ENCODE measurements around the gene GEMIN2.

GEMIN2 gene

GRCh38 chr14:39087493-39087892 lies 26.6 kb upstream of the GEMIN2 start:
- Histone ChIP-seq H3K27ac (ENCODE audit: extremely low read depth, low read depth, low read length) (no peak overlapping the region), H3K36me3 (ENCODE audit: control insufficient read depth in 2 of 2, insufficient read depth in 1 of 2, low read length in 2 of 2) (peaks cover 67 to 80% of the 10 kb centered on the region in 2 experiments), H3K9me3 (ENCODE audit: control insufficient read depth, insufficient read depth, low read depth, low read length) (no peaks in the 10 kb centered on the region), H3K4me1 (ENCODE audit: control insufficient read depth, insufficient read depth, low read length) (no peaks in the 10 kb centered on the region), H3K4me3 (ENCODE audit: low read depth, low read length) (no peak overlapping the region)
- no peak for TF ChIP-seq ZNF701 (tag by site-specific recombination; IDR thresholded peaks at IDR 0.05)
- TF ChIP-seq ZNF114 (tag by site-specific recombination; IDR thresholded peaks at IDR 0.05): no peak
- no peak for TF ChIP-seq ZNF544 (tag by site-specific recombination; IDR thresholded peaks at IDR 0.05)
- TF ChIP-seq ZBTB7A (tag by site-specific recombination; IDR thresholded peaks at IDR 0.05; ENCODE audit: low read depth): no peak
- no peak for TF ChIP-seq HIC1 (tag by site-specific recombination; IDR thresholded peaks at IDR 0.05)
- no peak for TF ChIP-seq ZFP37 (tag by site-specific recombination; IDR thresholded peaks at IDR 0.05)
- no peak for TF ChIP-seq INSM2 (tag by site-specific recombination; IDR thresholded peaks at IDR 0.05)
- no peak for TF ChIP-seq ZNF596 (tag by site-specific recombination; IDR thresholded peaks at IDR 0.05)
- no peak for TF ChIP-seq ZNF791 (tag by site-specific recombination; IDR thresholded peaks at IDR 0.05)
- CTCF ChIA-PET: interaction anchor here (1.0 kb wide), 1 partner anchor 32 kb away, joined by 3 read pairs; no protein-coding TSS in a partner anchor
- POLR2A ChIA-PET: no interaction called here

- H3K36me3 ChIP-seq (ENCODE audit: control insufficient read depth in 2 of 2, insufficient read depth in 1 of 2, low read length in 2 of 2): peaks cover 76 to 82% of the 10 kb centered on the region in 2 experiments
- CTCF ChIA-PET: no interaction called here
- no peaks in the 10 kb centered on the region for H3K9me3 ChIP-seq (ENCODE audit: control insufficient read depth, insufficient read depth, low read depth, low read length)
- H3K4me1 ChIP-seq (ENCODE audit: control insufficient read depth, insufficient read depth, low read length): no peaks in the 10 kb centered on the region
- H3K4me3 ChIP-seq (ENCODE audit: low read depth, low read length): no peak overlapping the region
- POLR2A ChIA-PET: no interaction called here
- H3K27ac ChIP-seq (ENCODE audit: extremely low read depth, low read depth, low read length): no peak overlapping the region
- TF ChIP-seq ZBTB21 (tag by site-specific recombination; IDR thresholded peaks at IDR 0.05) (no peak), PRDM1 (tag by site-specific recombination; IDR thresholded peaks at IDR 0.05) (no peak), ZNF354C (tag by site-specific recombination; IDR thresholded peaks at IDR 0.05; ENCODE audit: borderline replicate concordance, low read depth) (no peak), ZNF292 (tag by site-specific recombination; IDR thresholded peaks at IDR 0.05; ENCODE audit: borderline replicate concordance, low read depth) (no peak), ZNF830 (tag by site-specific recombination; IDR thresholded peaks at IDR 0.05; ENCODE audit: low read depth) (no peak), ZNF791 (tag by site-specific recombination; IDR thresholded peaks at IDR 0.05) (no peak), ZBTB6 (tag by site-specific recombination; IDR thresholded peaks at IDR 0.05) (no peak), GLIS2 (tag by site-specific recombination; IDR thresholded peaks at IDR 0.05) (no peak), ZNF398 (tag by site-specific recombination; IDR thresholded peaks at IDR 0.05) (no peak), ZNF362 (tag by site-specific recombination; IDR thresholded peaks at IDR 0.05) (no peak), ZNF629 (tag by site-specific recombination; IDR thresholded peaks at IDR 0.05) (no peak)
- TF ChIP-seq, protein P1, sequence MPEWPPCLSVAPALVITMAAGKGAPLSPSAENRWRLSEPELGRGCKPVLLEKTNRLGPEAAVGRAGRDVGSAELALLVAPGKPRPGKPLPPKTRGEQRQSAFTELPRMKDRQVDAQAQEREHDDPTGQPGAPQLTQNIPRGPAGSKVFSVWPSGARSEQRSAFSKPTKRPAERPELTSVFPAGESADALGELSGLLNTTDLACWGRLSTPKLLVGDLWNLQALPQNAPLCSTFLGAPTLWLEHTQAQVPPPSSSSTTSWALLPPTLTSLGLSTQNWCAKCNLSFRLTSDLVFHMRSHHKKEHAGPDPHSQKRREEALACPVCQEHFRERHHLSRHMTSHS (tag by site-specific recombination; IDR thresholded peaks at IDR 0.05): no peak
Measured at GRCh38 chr14:39090548-39091111, 23.5 kb upstream of the GEMIN2 start.

Data from HEK293 (cell line).